ENCODE data around the gene PPP6R2.

Gene PPP6R2

GRCh38 chr22:50460938-50461337 lies 117.8 kb downstream of the PPP6R2 start:
- no peaks in the 10 kb centered on the region for H3K36me3 ChIP-seq (ENCODE audit: insufficient read depth)
- H3K79me2 ChIP-seq (ENCODE audit: insufficient read depth, low read depth), result no peaks in the 10 kb centered on the region
- H2AFZ ChIP-seq (ENCODE audit: low read depth), result no peak overlapping the region
- H3K4me2 ChIP-seq, result no peak overlapping the region
- no peak overlapping the region for H3K4me3 ChIP-seq (IDR thresholded peaks at IDR 0.05; ENCODE audit: insufficient read depth, low read depth, low read length)
- H3K27ac ChIP-seq, result no peak overlapping the region
- H3K4me1 ChIP-seq (ENCODE audit: low read depth, poor library complexity, severe bottlenecking), result no peaks in the 10 kb centered on the region
- no peak overlapping the region for H3K9ac ChIP-seq
- no peak for TF ChIP-seq CTCF (conservative IDR thresholded peaks at IDR 0.05; ENCODE audit: low read depth, low read length)
- H4K20me1 ChIP-seq (ENCODE audit: insufficient read depth), result no peaks in the 10 kb centered on the region
- H3K27me3 ChIP-seq (ENCODE audit: insufficient read depth, low read depth), result no peaks in the 10 kb centered on the region

GRCh38 chr22:50461536-50461935 lies 118.4 kb downstream of the PPP6R2 start:
- Histone ChIP-seq H3K9ac (no peak overlapping the region), H3K36me3 (ENCODE audit: insufficient read depth) (no peaks in the 10 kb centered on the region), H4K20me1 (ENCODE audit: insufficient read depth) (no peaks in the 10 kb centered on the region), H3K27me3 (ENCODE audit: insufficient read depth, low read depth) (no peaks in the 10 kb centered on the region), H2AFZ (ENCODE audit: low read depth) (no peak overlapping the region), H3K27ac (no peak overlapping the region), H3K4me1 (ENCODE audit: low read depth, poor library complexity, severe bottlenecking) (no peaks in the 10 kb centered on the region), H3K4me2 (no peak overlapping the region), H3K79me2 (ENCODE audit: insufficient read depth, low read depth) (no peaks in the 10 kb centered on the region), H3K4me3 (IDR thresholded peaks at IDR 0.05; ENCODE audit: insufficient read depth, low read depth, low read length) (no peak overlapping the region)
- no peak for TF ChIP-seq CTCF (conservative IDR thresholded peaks at IDR 0.05; ENCODE audit: low read depth, low read length)

GRCh38 chr22:50461979-50462540 lies 118.9 kb downstream of the PPP6R2 start:
- Histone ChIP-seq H3K4me2 (no peak overlapping the region), H3K4me3 (IDR thresholded peaks at IDR 0.05; ENCODE audit: insufficient read depth, low read depth, low read length) (no peak overlapping the region), H2AFZ (ENCODE audit: low read depth) (no peak overlapping the region), H3K9ac (no peak overlapping the region), H3K27me3 (ENCODE audit: insufficient read depth, low read depth) (no peaks in the 10 kb centered on the region), H3K79me2 (ENCODE audit: insufficient read depth, low read depth) (no peaks in the 10 kb centered on the region), H3K36me3 (ENCODE audit: insufficient read depth) (no peaks in the 10 kb centered on the region), H4K20me1 (ENCODE audit: insufficient read depth) (no peaks in the 10 kb centered on the region), H3K4me1 (ENCODE audit: low read depth, poor library complexity, severe bottlenecking) (no peaks in the 10 kb centered on the region), H3K27ac (no peak overlapping the region)
- TF ChIP-seq CTCF (conservative IDR thresholded peaks at IDR 0.05; ENCODE audit: low read depth, low read length), result no peak

- Histone ChIP-seq H3K9ac (no peak overlapping the region), H3K36me3 (ENCODE audit: insufficient read depth) (no peaks in the 10 kb centered on the region), H3K27ac (no peak overlapping the region), H2AFZ (ENCODE audit: low read depth) (no peak overlapping the region), H4K20me1 (ENCODE audit: insufficient read depth) (no peaks in the 10 kb centered on the region), H3K4me1 (ENCODE audit: low read depth, poor library complexity, severe bottlenecking) (peaks cover 7% of the 10 kb centered on the region), H3K4me3 (IDR thresholded peaks at IDR 0.05; ENCODE audit: insufficient read depth, low read depth, low read length) (no peak overlapping the region), H3K4me2 (no peak overlapping the region), H3K27me3 (ENCODE audit: insufficient read depth, low read depth) (no peaks in the 10 kb centered on the region), H3K79me2 (ENCODE audit: insufficient read depth, low read depth) (peaks cover under 1% of the 10 kb centered on the region; the same call in 1 of the 2 replicates)
- TF ChIP-seq CTCF (conservative IDR thresholded peaks at IDR 0.05; ENCODE audit: low read depth, low read length), result no peak
Observed at GRCh38 chr22:50463188-50463900, 120.2 kb downstream of the PPP6R2 start.
